ENCODE measurements around the gene TRIM8. TPM values are rescaled to one million over a fixed set of nuclear protein-coding genes. Genes with fewer than 3 reads are reported as not detected.

The TRIM8 gene
- total and polyA plus RNA-seq, 2 of the 4 experiments (the other 2 are of a cell fraction), result 25.5 to 126 TPM

DNA sequence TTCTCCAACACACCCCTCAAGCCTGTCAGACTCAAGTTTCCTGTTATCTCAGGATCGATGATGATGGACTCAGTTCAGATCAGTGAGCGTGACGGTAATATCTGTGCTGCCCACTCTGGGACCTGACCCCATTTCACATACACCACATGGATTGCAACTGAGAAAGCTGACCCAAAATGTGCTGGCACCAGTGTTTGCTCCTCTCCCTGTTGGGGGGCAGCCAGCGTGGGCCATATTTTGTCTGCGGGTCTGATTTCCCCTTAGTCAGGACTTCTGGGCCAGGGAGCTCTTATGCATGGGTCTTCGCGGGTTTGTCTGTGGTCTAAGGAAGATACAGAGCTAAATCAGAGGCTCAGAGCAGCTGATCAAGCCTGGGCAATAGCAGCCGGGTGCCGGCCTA, 42.6 kb upstream of the TRIM8 start:
- Histone ChIP-seq H3K4me3 (ENCODE audit: insufficient read depth, low read depth, low read length) (no peak overlapping the region), H3K36me3 (ENCODE audit: control insufficient read depth, insufficient read depth, low read length) (peaks cover 35% of the 10 kb centered on the region), H3K14ac (replicated peaks; ENCODE audit: low read depth, low read length) (no peak overlapping the region), H2BK120ac (ENCODE audit: low read depth, low read length) (peak overlapping the region; percentile 91; the same call in 1 of the 2 replicates), H2BK15ac (ENCODE audit: low read depth, low read length) (peak overlapping the region; percentile 53; the same call in 2 of the 3 replicates), H3K27me3 (ENCODE audit: control insufficient read depth, insufficient read depth, low read length) (no peaks in the 10 kb centered on the region), H4K5ac (ENCODE audit: low read depth, low read length) (peak overlapping the region; percentile 12; the same call in 1 of the 2 replicates), H3K4me1 (ENCODE audit: control insufficient read depth, insufficient read depth, low read length) (peaks cover 46% of the 10 kb centered on the region), H3K18ac (ENCODE audit: low read depth, low read length) (peak overlapping the region; percentile 21; the same call in 1 of the 2 replicates), H4K91ac (ENCODE audit: insufficient read depth, low read depth, low read length) (no peak overlapping the region; the same call in 1 of the 2 replicates), H2AFZ (replicated peaks; ENCODE audit: low read length, poor library complexity) (no peak overlapping the region), H3K27ac (ENCODE audit: insufficient read depth, low read length) (peak overlapping the region; percentile 45; the same call in 1 of the 2 replicates), H3K9me3 (ENCODE audit: control insufficient read depth, insufficient read depth, low read length) (no peaks in the 10 kb centered on the region), H3K23ac (ENCODE audit: low read depth, low read length) (no peak overlapping the region), H4K20me1 (ENCODE audit: insufficient read depth, low read length) (no peaks in the 10 kb centered on the region), H3K9ac (ENCODE audit: low read depth, low read length) (no peak overlapping the region), H3K4me2 (ENCODE audit: low read depth, low read length) (no peak overlapping the region), H3K79me1 (ENCODE audit: low read depth in 1 of 2, low read length in 2 of 2) (peaks cover 14 to 51% of the 10 kb centered on the region in 2 experiments; a peak in 3 of 4 replicates), H2BK5ac (ENCODE audit: low read depth, low read length, poor library complexity, severe bottlenecking) (peak overlapping the region; percentile 86), H3K9me1 (ENCODE audit: insufficient read depth, low read length) (peaks cover 41% of the 10 kb centered on the region), H4K8ac (ENCODE audit: low read depth in 2 of 2, low read length in 2 of 2) (peak overlapping the region in 1 of 2 experiments; percentile 45; a peak in 1 of 4 replicates), H2AK5ac (ENCODE audit: low read depth, low read length) (peak overlapping the region; percentile 17; the same call in 1 of the 2 replicates), H2BK20ac (ENCODE audit: low read depth, low read length) (peak overlapping the region; percentile 8; the same call in 1 of the 2 replicates), H3K4ac (ENCODE audit: low read depth, low read length) (no peak overlapping the region; the same call in 1 of the 2 replicates), H2AK9ac (replicated peaks; ENCODE audit: low read depth, low read length, poor library complexity) (no peak overlapping the region), H3K56ac (ENCODE audit: extremely low read depth, insufficient read depth, low read length) (no peak overlapping the region)
- dilution Hi-C loops (cut with HindIII; ENCODE audit: low sequenced_read_pairs, unreplicated experiment) (no loop called here), intact Hi-C loops (cut with micrococcal nuclease) (no loop called here), in situ Hi-C loops (cut with MboI; ENCODE audit: low sequenced_read_pairs) (no loop called here)
- ATAC-seq (ENCODE audit: low read depth), result no peak
- TF ChIP-seq POLR2A (IDR thresholded peaks at IDR 0.05; ENCODE audit: low read depth, low read length) (no peak), RAD21 (IDR thresholded peaks at IDR 0.05; ENCODE audit: low read length) (no peak), CEBPB (IDR thresholded peaks at IDR 0.05; ENCODE audit: low read depth, low read length) (no peak), RCOR1 (IDR thresholded peaks at IDR 0.05; ENCODE audit: insufficient replicate concordance, low read length) (no peak), BHLHE40 (IDR thresholded peaks at IDR 0.05; ENCODE audit: low read depth, low read length) (no peak), RFX5 (IDR thresholded peaks at IDR 0.05; ENCODE audit: low read depth, low read length) (no peak), NFE2L2 (IDR thresholded peaks at IDR 0.05; ENCODE audit: low read depth, low read length) (no peak), MXI1 (IDR thresholded peaks at IDR 0.05; ENCODE audit: borderline replicate concordance, low read depth, low read length) (no peak)
- TF ChIP-seq, protein P1, sequence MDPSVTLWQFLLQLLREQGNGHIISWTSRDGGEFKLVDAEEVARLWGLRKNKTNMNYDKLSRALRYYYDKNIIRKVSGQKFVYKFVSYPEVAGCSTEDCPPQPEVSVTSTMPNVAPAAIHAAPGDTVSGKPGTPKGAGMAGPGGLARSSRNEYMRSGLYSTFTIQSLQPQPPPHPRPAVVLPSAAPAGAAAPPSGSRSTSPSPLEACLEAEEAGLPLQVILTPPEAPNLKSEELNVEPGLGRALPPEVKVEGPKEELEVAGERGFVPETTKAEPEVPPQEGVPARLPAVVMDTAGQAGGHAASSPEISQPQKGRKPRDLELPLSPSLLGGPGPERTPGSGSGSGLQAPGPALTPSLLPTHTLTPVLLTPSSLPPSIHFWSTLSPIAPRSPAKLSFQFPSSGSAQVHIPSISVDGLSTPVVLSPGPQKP (IDR thresholded peaks at IDR 0.05; ENCODE audit: borderline replicate concordance, low read depth, low read length), result no peak
- BruUV-seq (replicated peaks), result no TSS peak
- 94% methylated on average over 7 of the region's 9 CpGs; no CpG with 5 or more reads in 1 of the 2 experiments for WGBS, 2 experiments (ENCODE audit: extremely low coverage in 2 of 2, insufficient read length in 1 of 2)
- POLR2A ChIA-PET (ENCODE audit: unreplicated experiment), result no interaction called here
- DNase-seq, result no peak
- CTCF ChIA-PET, result no interaction called here
